HUES48 (cell line): ENCODE measurements around the gene ZNF664.

Experiments used
- H3K27ac ChIP-seq: one replicate; pipeline ENCODE4 v1.7.0; 2013; ENCODE audit warnings: low read depth, low read length, inconsistent platforms
- H3K27me3 ChIP-seq: 2 replicates; pipeline ENCODE4 v1.6.1; 2013; ENCODE audit warnings: mild to moderate bottlenecking, low read length; ENCODE audit not compliant: control insufficient read depth, insufficient read depth
- H3K36me3 ChIP-seq: 2 replicates; pipeline ENCODE4 v1.6.1; 2013; ENCODE audit warnings: low read length; ENCODE audit not compliant: control insufficient read depth, insufficient read depth
- H3K4me1 ChIP-seq: 2 replicates; pipeline ENCODE4 v1.6.1; 2013; ENCODE audit warnings: mild to moderate bottlenecking, low read length; ENCODE audit not compliant: control insufficient read depth, insufficient read depth
- H3K4me3 ChIP-seq: 2 replicates; pipeline ENCODE4 v1.5.1; 2013; ENCODE audit warnings: mild to moderate bottlenecking, low read depth, low read length
- H3K9ac ChIP-seq: 2 replicates; pipeline ENCODE4 v1.6.1; 2013; ENCODE audit warnings: mild to moderate bottlenecking, low read depth, low read length, moderate library complexity
- H3K9me3 ChIP-seq: 2 replicates; pipeline ENCODE4 v1.6.1; 2013; ENCODE audit warnings: low read length; ENCODE audit not compliant: control insufficient read depth, insufficient read depth

ZNF664 gene

DNA sequence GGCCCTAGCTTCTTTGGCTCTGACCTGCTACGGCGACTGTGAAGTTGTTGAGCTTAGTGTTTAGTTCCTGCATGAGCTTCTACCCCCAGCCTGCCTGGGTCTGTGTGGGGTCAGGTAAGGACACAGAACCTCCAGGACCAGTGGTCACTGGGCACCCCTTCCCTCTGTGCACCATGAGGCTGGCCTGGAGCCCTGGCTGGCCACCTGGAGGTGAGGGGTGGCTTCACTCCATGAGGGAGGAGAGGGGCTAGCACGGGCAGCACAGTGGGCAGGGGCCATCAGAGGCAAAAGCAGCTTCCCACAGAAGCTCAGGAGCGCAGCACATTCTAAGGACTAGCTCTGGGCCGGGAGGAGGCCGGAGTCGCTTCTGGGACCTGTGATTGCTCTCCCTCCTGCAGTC lies 37.1 kb upstream of the ZNF664 start:
- no peaks in the 10 kb centered on the region for H3K9me3 ChIP-seq
- no peak overlapping the region for H3K4me3 ChIP-seq
- no peak overlapping the region for H3K9ac ChIP-seq
- no peaks in the 10 kb centered on the region for H3K36me3 ChIP-seq
- H3K4me1 ChIP-seq: no peaks in the 10 kb centered on the region
- no peaks in the 10 kb centered on the region for H3K27me3 ChIP-seq
- no peak overlapping the region for H3K27ac ChIP-seq

DNA sequence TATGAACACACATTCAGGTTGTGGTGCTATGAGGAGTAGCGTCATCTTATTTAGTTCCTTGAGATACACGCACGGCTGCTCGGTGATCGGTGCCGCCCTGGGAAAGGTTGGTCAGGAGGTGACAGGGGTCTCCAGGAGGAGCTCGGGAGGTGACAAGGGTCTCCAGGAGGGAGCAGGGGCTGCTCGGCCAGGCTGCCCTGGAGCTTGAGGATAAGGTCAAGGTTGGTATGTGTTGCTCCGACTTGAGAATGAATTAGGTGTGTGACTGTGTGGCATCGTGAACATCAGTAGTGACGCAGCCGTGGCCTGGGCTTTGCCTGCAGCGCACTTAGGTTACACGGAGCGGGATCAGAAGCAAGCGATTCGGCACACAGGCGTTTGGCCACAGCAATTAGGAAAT lies 36.5 kb upstream of the ZNF664 start:
- no peaks in the 10 kb centered on the region for H3K4me1 ChIP-seq
- H3K27me3 ChIP-seq: no peaks in the 10 kb centered on the region
- no peak overlapping the region for H3K9ac ChIP-seq
- H3K36me3 ChIP-seq: no peaks in the 10 kb centered on the region
- H3K27ac ChIP-seq: no peak overlapping the region
- no peaks in the 10 kb centered on the region for H3K9me3 ChIP-seq
- no peak overlapping the region for H3K4me3 ChIP-seq

DNA sequence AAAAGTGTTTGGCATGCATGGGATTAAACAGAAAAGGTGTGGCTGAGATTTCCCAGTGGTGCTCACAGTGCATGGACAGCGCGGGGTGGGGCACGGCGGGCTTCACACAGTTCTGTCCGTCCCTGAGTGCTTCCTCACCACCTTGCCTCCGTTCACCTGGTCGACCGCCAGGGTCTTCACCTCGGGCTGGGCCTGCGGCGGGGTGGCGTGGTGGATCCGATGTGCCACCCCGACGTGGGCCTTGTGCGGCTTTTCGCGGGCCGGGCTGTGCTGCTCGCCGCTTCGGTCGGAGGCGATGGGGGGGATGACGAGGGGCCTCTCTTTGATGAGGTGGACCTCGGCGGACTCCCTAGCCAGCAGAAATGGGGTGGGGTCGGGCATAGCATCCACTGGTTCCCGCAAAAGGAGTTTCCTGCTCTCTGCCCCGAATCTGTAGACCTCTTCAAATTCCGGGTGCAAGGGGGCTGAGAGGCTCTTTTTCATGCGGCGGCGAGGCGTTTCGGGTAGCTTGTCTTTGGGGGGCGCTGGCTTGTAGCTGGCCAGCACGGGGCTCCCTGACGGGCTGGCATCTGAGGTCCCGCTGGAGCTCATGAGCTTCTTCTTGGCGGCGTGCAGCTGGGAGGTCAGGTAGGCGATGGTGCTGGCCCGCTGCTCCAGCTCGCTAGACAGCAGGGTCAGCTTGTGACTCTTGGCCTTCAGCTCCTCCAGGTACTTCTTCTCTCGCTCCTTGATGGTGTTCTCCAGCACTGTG lies 35.9 kb upstream of the ZNF664 start:
- H3K27me3 ChIP-seq: no peaks in the 10 kb centered on the region
- no peaks in the 10 kb centered on the region for H3K4me1 ChIP-seq
- no peaks in the 10 kb centered on the region for H3K9me3 ChIP-seq
- H3K27ac ChIP-seq: no peak overlapping the region
- H3K36me3 ChIP-seq: no peaks in the 10 kb centered on the region
- H3K9ac ChIP-seq: no peak overlapping the region
- no peak overlapping the region for H3K4me3 ChIP-seq

DNA sequence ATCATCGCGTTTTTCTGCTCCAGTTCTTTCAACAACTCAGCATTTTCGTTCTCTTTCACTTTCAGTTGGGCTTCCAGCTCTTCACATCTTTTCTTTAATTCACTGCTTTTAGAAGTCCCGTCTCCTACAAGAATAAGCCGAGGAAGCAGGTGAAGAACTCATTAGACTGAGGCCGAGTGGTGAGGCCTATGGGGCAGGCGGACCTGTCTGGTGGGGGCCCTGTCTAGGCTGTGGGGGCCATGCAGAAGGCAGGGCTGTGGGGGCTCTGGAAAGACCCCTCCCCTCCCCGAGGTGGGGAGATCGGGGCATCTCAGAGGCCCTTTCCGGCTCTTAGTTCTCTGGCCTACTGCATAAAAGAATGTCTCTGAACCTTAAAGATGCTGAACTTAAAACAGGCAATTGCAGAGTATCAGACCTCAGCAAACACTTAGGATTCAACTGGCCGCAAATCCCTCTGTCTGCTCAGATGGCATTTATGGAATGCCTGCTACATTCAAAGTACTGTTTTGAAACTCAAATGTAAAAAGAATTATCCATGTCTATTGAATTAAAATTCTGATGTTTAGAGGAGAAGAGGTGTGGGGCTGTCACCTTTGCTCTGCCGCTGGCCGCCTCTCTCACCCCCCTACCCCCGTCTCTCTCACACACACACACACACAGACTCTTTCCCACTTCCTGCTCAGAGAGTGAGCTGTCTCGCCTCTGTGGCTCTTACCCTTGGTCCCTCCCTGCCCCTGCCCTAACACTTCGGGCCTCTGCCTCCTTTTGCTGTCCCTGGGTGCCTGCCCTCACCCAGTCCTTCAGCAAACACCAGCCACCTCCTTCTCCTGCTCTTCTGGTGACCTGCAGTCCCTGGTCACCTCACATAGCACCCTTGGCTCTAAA lies 35.1 kb upstream of the ZNF664 start:
- no peaks in the 10 kb centered on the region for H3K27me3 ChIP-seq
- H3K27ac ChIP-seq: no peak overlapping the region
- no peak overlapping the region for H3K9ac ChIP-seq
- H3K36me3 ChIP-seq: no peaks in the 10 kb centered on the region
- no peaks in the 10 kb centered on the region for H3K4me1 ChIP-seq
- H3K4me3 ChIP-seq: no peak overlapping the region
- no peaks in the 10 kb centered on the region for H3K9me3 ChIP-seq

DNA sequence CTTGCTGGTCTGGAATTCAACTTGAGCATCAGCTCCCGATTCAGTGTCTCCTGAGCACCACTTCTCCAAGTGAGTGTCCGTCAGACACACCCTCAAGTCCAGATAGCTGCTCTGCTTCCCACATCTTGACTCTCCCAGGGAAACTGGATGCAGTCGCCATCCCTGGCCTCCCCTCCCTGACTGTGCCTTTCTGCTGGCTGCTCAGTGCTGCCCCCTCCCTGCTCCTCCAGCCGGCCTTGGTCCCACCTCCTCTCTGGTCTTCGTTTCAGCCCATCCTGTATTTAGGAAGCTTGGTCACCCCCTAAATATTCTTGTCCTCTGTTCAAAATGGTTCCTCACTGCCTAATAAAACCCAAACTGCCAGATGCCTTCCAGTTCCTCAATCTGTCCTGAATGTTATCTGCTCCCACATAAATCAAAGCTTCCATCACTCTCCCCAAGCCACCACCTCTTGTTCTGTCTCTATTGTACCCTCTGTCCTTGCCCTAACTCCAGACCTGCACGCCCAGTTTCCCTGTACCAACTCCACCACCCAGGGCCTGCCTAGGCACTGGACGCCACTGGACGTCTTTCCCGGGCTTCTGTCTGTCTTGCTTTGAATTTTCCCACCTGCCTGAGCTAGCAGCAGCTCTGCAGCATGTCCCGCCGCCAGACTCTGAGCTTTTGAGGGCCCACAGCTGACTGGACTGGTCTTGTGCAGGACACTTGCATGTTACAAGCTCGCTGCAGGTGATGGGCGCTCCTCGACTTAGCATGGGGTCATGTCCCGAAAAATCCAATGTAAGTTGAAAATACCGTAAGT lies 34.1 kb upstream of the ZNF664 start:
- Histone ChIP-seq H3K4me3 (no peak overlapping the region), H3K9ac (no peak overlapping the region), H3K27ac (no peak overlapping the region), H3K4me1 (no peaks in the 10 kb centered on the region), H3K36me3 (no peaks in the 10 kb centered on the region), H3K9me3 (no peaks in the 10 kb centered on the region), H3K27me3 (no peaks in the 10 kb centered on the region)

DNA sequence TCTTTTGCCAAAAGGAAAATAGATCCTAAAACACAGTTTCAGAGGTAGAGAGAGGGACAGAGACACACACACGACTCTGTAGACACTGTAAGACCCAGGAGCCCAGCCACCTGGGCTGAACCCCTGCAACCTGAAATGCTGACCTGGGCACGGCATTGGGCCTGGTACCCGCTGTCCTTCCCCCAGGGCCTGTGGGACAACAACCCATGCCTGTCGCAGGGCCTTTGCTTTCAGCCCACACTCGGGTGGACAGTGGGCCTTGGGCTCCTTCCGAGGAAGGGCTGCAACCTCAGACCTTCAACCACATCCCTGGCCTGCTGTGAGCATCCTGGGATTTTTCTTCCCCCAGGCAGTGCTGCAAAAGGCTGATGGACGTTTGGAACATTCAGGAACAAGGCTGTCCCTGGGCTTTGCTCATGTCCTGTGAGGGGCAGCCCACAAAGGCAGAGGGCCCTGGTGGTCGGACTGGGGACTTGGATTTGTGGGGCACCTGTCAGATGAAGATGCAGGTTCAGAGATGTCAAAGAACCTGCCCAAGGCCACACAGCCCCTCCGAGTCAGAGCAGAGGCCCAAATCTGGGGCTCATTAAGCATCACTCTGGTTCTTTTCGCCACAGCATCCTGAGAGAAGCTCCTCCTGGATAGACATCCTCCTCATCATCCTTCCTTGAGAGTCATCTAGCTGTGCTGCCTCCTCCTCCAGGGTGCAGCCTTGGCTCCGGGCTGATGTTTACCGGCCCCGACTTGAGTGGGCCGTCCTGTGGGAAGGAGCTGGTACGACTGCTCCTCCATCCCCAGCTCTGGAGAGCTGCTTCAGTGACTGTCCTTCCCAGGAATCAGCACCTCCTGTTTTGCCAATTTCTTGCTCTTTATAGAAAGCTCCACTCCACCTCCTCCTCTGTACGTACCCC lies 33.0 kb upstream of the ZNF664 start:
- no peaks in the 10 kb centered on the region for H3K9me3 ChIP-seq

DNA sequence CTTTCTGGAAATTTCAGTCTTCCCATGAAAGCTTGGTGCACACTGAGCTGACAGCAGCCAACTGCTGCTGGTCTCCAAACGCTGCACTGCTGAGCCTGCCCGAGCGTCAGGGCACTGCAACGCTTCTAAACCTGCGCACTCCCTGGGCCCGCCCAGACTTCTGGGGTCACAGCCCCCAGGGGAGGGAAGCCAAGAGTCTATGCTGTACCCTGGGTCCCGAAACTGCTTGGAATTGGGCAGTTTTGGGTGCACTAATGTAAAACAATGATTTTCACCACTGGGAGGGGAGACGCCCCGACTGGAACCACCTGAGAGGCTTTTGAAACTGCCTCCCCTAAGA lies 32.4 kb upstream of the ZNF664 start:
- Histone ChIP-seq H3K27ac (no peak overlapping the region), H3K36me3 (no peaks in the 10 kb centered on the region), H3K9me3 (no peaks in the 10 kb centered on the region), H3K9ac (no peak overlapping the region), H3K4me3 (no peak overlapping the region), H3K27me3 (peaks cover 4% of the 10 kb centered on the region; the same call in 1 of the 2 replicates), H3K4me1 (no peaks in the 10 kb centered on the region)

More for the DNA sequence above, 33.0 kb upstream of the ZNF664 start:
- no peak overlapping the region for H3K9ac ChIP-seq
- H3K27ac ChIP-seq: no peak overlapping the region
- H3K36me3 ChIP-seq: no peaks in the 10 kb centered on the region
- H3K4me3 ChIP-seq: no peak overlapping the region
- H3K27me3 ChIP-seq: 0 out of 2 replicates have a peak, but pooled peaks cover 1% of the 10 kb centered on the region
- no peaks in the 10 kb centered on the region for H3K4me1 ChIP-seq

DNA sequence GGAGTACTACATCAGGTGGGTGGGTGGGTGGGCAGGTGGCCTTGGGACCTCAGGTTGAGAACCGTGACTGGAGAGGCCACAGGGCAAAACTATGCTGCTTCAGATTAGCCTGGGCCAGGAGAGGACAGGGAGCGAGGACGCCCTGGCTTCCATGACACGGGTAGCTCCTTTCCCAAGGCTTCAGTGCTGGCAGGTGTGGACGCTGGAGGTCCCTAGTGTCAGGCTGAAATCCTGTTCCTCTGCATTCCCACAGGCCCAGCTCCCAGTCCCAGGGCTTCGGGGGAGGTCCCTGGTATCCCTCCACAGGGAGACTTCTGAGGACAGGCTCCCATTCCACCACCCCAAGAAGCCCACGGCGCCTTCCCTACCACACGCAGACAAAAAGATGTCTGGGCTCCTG lies 32.0 kb upstream of the ZNF664 start:
- Histone ChIP-seq H3K4me3 (no peak overlapping the region), H3K9ac (no peak overlapping the region), H3K4me1 (no peaks in the 10 kb centered on the region), H3K36me3 (no peaks in the 10 kb centered on the region), H3K9me3 (no peaks in the 10 kb centered on the region), H3K27me3 (peaks cover 8% of the 10 kb centered on the region; the same call in 1 of the 2 replicates), H3K27ac (no peak overlapping the region)

DNA sequence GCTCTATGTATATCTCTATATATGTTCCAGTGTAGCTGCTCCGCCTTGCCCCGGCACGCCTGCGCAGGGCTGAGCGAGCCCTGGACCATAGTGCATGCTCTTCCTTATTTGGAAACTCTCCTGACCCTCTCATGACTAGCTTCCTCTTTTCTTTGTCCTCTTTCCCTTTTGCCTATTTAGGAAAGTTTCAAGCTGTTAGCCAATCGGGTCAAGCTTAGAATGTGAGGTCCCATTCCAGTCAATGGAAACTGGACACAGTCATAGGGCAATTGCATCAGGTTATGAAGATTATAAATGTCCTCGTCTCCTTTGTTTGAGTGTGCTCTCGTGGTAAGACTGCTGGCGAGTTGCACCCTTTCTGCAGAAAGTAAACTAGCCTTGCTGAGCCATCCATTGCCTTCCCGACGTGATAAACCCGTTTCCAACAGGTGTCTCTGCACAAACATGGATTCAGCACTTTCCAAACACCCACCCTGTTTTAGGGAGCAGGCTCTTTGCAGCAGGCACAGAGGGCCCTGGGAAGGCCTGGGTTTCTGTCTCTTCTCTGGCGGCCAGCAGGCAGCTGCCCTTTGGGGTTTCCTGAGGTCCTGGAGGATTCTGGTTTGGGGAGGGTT lies 31.3 kb upstream of the ZNF664 start:
- Histone ChIP-seq H3K27ac (no peak overlapping the region), H3K4me1 (no peaks in the 10 kb centered on the region), H3K27me3 (peaks cover 8% of the 10 kb centered on the region; the same call in 1 of the 2 replicates), H3K36me3 (no peaks in the 10 kb centered on the region), H3K9ac (no peak overlapping the region), H3K4me3 (no peak overlapping the region), H3K9me3 (no peaks in the 10 kb centered on the region)

DNA sequence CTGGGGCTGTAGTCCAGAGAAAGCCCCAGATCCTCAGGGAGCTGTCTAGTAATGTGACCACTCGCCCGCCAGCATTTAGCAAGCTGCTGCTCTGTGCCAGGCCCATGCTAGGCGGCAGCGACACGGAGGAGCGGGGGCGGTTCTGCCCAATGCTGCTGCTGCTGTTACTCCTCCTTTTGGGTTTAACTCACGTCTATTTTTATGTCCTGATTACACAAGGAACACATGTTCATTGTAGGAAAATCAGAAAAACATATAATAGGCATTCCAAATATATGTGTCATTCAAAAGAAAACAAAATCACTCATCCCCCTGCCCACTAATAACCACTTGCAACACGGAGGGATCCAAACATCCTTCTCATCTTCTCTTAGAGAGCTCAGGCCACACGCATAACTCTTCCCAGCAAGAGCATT lies 30.8 kb upstream of the ZNF664 start:
- Histone ChIP-seq H3K4me1 (no peaks in the 10 kb centered on the region), H3K27ac (no peak overlapping the region), H3K9ac (no peak overlapping the region), H3K4me3 (no peak overlapping the region), H3K36me3 (no peaks in the 10 kb centered on the region), H3K9me3 (no peaks in the 10 kb centered on the region), H3K27me3 (peaks cover 8% of the 10 kb centered on the region; the same call in 1 of the 2 replicates)
